HepG2 (cell line): Measurements from ENCODE around the gene IBTK. TPM values are rescaled to one million over a fixed set of nuclear protein-coding genes. Genes with fewer than 3 reads are reported as not detected.

Source experiments
- DNMT1 ChIP-seq: sonication (generic); formaldehyde crosslinking; IDR thresholded peaks from 2 replicates; pipeline ENCODE4 v1.5.1; 2020; ENCODE audit warnings: mild to moderate bottlenecking, missing genetic modification reagents
- LCORL ChIP-seq, 2 experiments: fragments of 450-650 bp in 1 of 2; sonication (generic) in 1 of 2; formaldehyde crosslinking in 1 of 2; IDR thresholded peaks; 2 replicates each; pipeline versions ENCODE4 v1.5.0 to v1.6.1; 2017 to 2020; ENCODE audit warnings: antibody characterized with exemption in 1 of 2, missing genetic modification reagents in 1 of 2
- REST ChIP-seq, 2 experiments: IDR thresholded peaks; 2 replicates each; pipeline ENCODE4 v1.6.1; 2011 to 2012; ENCODE audit warnings: low read length in 2 of 2, borderline replicate concordance in 1 of 2, low read depth in 1 of 2, mild to moderate bottlenecking in 1 of 2, moderate library complexity in 1 of 2
- SAP130 ChIP-seq: IDR thresholded peaks from 2 replicates; pipeline ENCODE4 v1.6.1; 2016; ENCODE audit warnings: low read depth
- SP1 ChIP-seq, 2 experiments: fragments of 450-650 bp in 1 of 2; sonication (generic) in 1 of 2; formaldehyde crosslinking in 1 of 2; IDR thresholded peaks; 2 replicates each; pipeline versions ENCODE4 v1.4.0 to v1.6.1; 2016 to 2020; ENCODE audit warnings: missing genetic modification reagents in 1 of 2
- STAG1 ChIP-seq: sonication (generic); formaldehyde crosslinking; IDR thresholded peaks from 2 replicates; pipeline ENCODE4 v1.4.0; 2020; ENCODE audit warnings: missing genetic modification reagents
- UBTF ChIP-seq: sonication (generic); formaldehyde crosslinking; IDR thresholded peaks from 2 replicates; pipeline ENCODE4 v1.4.0; 2020; ENCODE audit warnings: mild to moderate bottlenecking, missing genetic modification reagents
- ZBTB3 ChIP-seq: sonication (generic); formaldehyde crosslinking; IDR thresholded peaks from 2 replicates; pipeline ENCODE4 v1.4.0; 2020; ENCODE audit warnings: low read depth, mild to moderate bottlenecking, moderate library complexity, missing genetic modification reagents, borderline replicate concordance
- ZBTB42 ChIP-seq: sonication (generic); formaldehyde crosslinking; IDR thresholded peaks from 2 replicates; pipeline ENCODE4 v1.5.0; 2020; ENCODE audit warnings: mild to moderate bottlenecking, missing genetic modification reagents
- ZFY ChIP-seq: sonication (generic); formaldehyde crosslinking; IDR thresholded peaks from 2 replicates; pipeline ENCODE4 v1.4.0; 2020; ENCODE audit warnings: missing genetic modification reagents
- ZNF354B ChIP-seq: sonication (generic); formaldehyde crosslinking; IDR thresholded peaks from 2 replicates; pipeline ENCODE4 v1.8.0; 2022; ENCODE audit warnings: mild to moderate bottlenecking, missing genetic modification reagents
- ZNF547 ChIP-seq: sonication (generic); formaldehyde crosslinking; IDR thresholded peaks from 2 replicates; pipeline ENCODE4 v1.5.1; 2020; ENCODE audit warnings: mild to moderate bottlenecking, missing genetic modification reagents
- ZNF710 ChIP-seq: sonication (generic); formaldehyde crosslinking; IDR thresholded peaks from 2 replicates; pipeline ENCODE4 v1.5.0; 2020; ENCODE audit warnings: mild to moderate bottlenecking, missing genetic modification reagents, borderline replicate concordance
- ZNF772 ChIP-seq: sonication (generic); formaldehyde crosslinking; IDR thresholded peaks from 2 replicates; pipeline ENCODE4 v1.5.0; 2020; ENCODE audit warnings: mild to moderate bottlenecking, missing genetic modification reagents
- polyA plus RNA-seq, 8 experiments: library from polyadenylated mRNA; depleted of rRNA in 3 of 8; stranded (reverse) in 7 of 8; unstranded in 1 of 8; fragments of >200 nt; fragmentation: Illumina TruSeq in 4 of 8; extraction: Trizol in 4 of 8; gene quantifications; 2 replicates each; pipeline versions ENCODE4 v1.2.1 to v1.2.3, GENCODE V29; 2011 to 2016; ENCODE audit warnings: low read depth in 4 of 8, missing spikeins in 1 of 8, mixed read lengths in 1 of 8; ENCODE audit not compliant: insufficient read depth in 1 of 8
- total RNA-seq, 5 experiments: library from RNA; depleted of rRNA; stranded (reverse); fragments of >200 nt; fragmentation: Illumina TruSeq; extraction: Trizol; gene quantifications; 2 replicates each; pipeline ENCODE4 v1.2.3, GENCODE V29; 2016; ENCODE audit warnings: low read depth in 1 of 5
- TF ChIP-seq, protein P1 (sequence below): sonication (generic); formaldehyde crosslinking; IDR thresholded peaks from 2 replicates; pipeline ENCODE4 v1.5.0; 2020; ENCODE audit warnings: missing genetic modification reagents, mild to moderate bottlenecking, borderline replicate concordance
- TF ChIP-seq, protein P2 (sequence below): sonication (generic); formaldehyde crosslinking; IDR thresholded peaks from 2 replicates; pipeline ENCODE4 v1.9.0; 2022; ENCODE audit warnings: missing genetic modification reagents, mild to moderate bottlenecking, borderline replicate concordance

Gene IBTK
- total and polyA plus RNA-seq, 2 of the 13 experiments (the other 11 are each of a cell fraction or from before 2014, with no cell fraction given), result 23.8 to 60.0 TPM

- TF ChIP-seq ZNF710 (CRISPR knock-in tag) (0 out of 2 replicates have a peak, but pooled peaks have one; percentile 66), STAG1 (no peak), ZBTB3 (CRISPR knock-in tag) (0 out of 2 replicates have a peak, but pooled peaks have one; percentile 4), LCORL (IDR thresholded peaks at IDR 0.05) (no peak), LCORL (CRISPR knock-in tag; IDR thresholded peaks at IDR 0.05) (peak; percentile 26; the same call in 1 of the 2 replicates), ZNF547 (CRISPR knock-in tag) (peak; percentile 57; the same call in 1 of the 2 replicates), ZNF772 (peak; percentile 51; the same call in 1 of the 2 replicates), UBTF (CRISPR knock-in tag) (peak; percentile 71; the same call in 1 of the 2 replicates), REST (IDR thresholded peaks at IDR 0.05; ENCODE audit: borderline replicate concordance in 1 of 2, low read depth in 1 of 2, low read length in 2 of 2) (peak in 1 of 2 experiments; percentile 32; a peak in 1 of 4 replicates), ZFY (CRISPR knock-in tag) (peak; percentile 60; the same call in 1 of the 2 replicates), ZBTB42 (CRISPR knock-in tag) (no peak), ZNF354B (0 out of 2 replicates have a peak, but pooled peaks have one; percentile 32), DNMT1 (CRISPR knock-in tag) (no peak), SAP130 (peak; percentile 54; the same call in 1 of the 2 replicates), SP1 (IDR thresholded peaks at IDR 0.05) (no peak), SP1 (CRISPR knock-in tag; IDR thresholded peaks at IDR 0.05) (peak; percentile 57)
- TF ChIP-seq, protein P1, sequence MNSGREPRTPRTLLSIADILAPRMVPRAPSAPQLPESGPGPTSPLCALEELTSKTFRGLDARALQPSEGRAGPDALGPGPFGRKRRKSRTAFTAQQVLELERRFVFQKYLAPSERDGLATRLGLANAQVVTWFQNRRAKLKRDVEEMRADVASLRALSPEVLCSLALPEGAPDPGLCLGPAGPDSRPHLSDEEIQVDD, result peak; percentile 22; the same call in 1 of the 2 replicates
- TF ChIP-seq, protein P2, sequence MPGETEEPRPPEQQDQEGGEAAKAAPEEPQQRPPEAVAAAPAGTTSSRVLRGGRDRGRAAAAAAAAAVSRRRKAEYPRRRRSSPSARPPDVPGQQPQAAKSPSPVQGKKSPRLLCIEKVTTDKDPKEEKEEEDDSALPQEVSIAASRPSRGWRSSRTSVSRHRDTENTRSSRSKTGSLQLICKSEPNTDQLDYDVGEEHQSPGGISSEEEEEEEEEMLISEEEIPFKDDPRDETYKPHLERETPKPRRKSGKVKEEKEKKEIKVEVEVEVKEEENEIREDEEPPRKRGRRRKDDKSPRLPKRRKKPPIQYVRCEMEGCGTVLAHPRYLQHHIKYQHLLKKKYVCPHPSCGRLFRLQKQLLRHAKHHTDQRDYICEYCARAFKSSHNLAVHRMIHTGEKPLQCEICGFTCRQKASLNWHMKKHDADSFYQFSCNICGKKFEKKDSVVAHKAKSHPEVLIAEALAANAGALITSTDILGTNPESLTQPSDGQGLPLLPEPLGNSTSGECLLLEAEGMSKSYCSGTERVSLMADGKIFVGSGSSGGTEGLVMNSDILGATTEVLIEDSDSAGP, result no peak
Measured at GRCh38 chr6:82246802-82247504, 591 bp downstream of the IBTK start (continued).
